Ramos (cell line): ENCODE results near the gene EFCAB6.

Source experiments
- in situ Hi-C: fragments of 300-500 bp; cut with MboI; formaldehyde crosslinking; loops from one replicate; pipeline ENCODE4 v1.14.3; 2022; ENCODE audit warnings: low sequenced_read_pairs; ENCODE audit not compliant: unreplicated experiment

The EFCAB6 gene

GRCh38 chr22:43812149-43812842 lies at the start of gene EFCAB6:
Gene EFCAB6 (minus strand): TSS chr22:43812305. CDS start chr22:43782318, 29,987 bp downstream.
- in situ Hi-C loops, result no loop called here

GRCh38 chr22:43861529-43861928 lies 49.4 kb upstream of the EFCAB6 start:
- in situ Hi-C loops, result no loop called here

- in situ Hi-C loops, result no loop called here
These were observed 48.7 kb upstream of the EFCAB6 start for GRCh38 chr22:43860831-43861230.

GRCh38 chr22:43860126-43860525 lies 48.0 kb upstream of the EFCAB6 start:
- in situ Hi-C loops, result no loop called here

GRCh38 chr22:43859621-43860020 lies 47.5 kb upstream of the EFCAB6 start:
- in situ Hi-C loops, result no loop called here

GRCh38 chr22:43859176-43859575 lies 47.1 kb upstream of the EFCAB6 start:
- in situ Hi-C loops, result no loop called here

GRCh38 chr22:43858156-43858895 lies 46.2 kb upstream of the EFCAB6 start:
- in situ Hi-C loops, result no loop called here

- in situ Hi-C loops, result no loop called here
These were observed 45.3 kb upstream of the EFCAB6 start for GRCh38 chr22:43857367-43857766.

- in situ Hi-C loops, result no loop called here
These were observed 43.3 kb upstream of the EFCAB6 start for GRCh38 chr22:43855431-43855830.

- in situ Hi-C loops, result no loop called here
These were observed 42.7 kb upstream of the EFCAB6 start for GRCh38 chr22:43854786-43855271.

GRCh38 chr22:43854121-43854785 lies 42.1 kb upstream of the EFCAB6 start:
- in situ Hi-C loops, result no loop called here

- in situ Hi-C loops, result no loop called here
These were observed 41.3 kb upstream of the EFCAB6 start for GRCh38 chr22:43853328-43853931.

GRCh38 chr22:43852573-43853327 lies 40.6 kb upstream of the EFCAB6 start:
- in situ Hi-C loops, result no loop called here

- in situ Hi-C loops, result no loop called here
These were observed 39.8 kb upstream of the EFCAB6 start for GRCh38 chr22:43851979-43852307.

GRCh38 chr22:43851058-43851978 lies 39.2 kb upstream of the EFCAB6 start:
- in situ Hi-C loops, result no loop called here

- in situ Hi-C loops, result no loop called here
These were observed 38.4 kb upstream of the EFCAB6 start for GRCh38 chr22:43850529-43850928.

GRCh38 chr22:43849731-43850130 lies 37.6 kb upstream of the EFCAB6 start:
- in situ Hi-C loops, result no loop called here

GRCh38 chr22:43848366-43849171 lies 36.5 kb upstream of the EFCAB6 start:
- in situ Hi-C loops, result no loop called here
